DND-41 (cell line): Measurements from ENCODE around the gene KRTAP10-8.

ENCODE experiments used
- ATAC-seq: fragments of 200-7000 bp; cut with Tn5 transposase; 3 replicates; pipeline ENCODE4 v1.9.1; 2021; ENCODE audit warnings: low read depth; ENCODE audit not compliant: insufficient read depth
- DNase-seq: peaks from one replicate; pipeline ENCODE4 v3.0.0-alpha.2; 2020
- H2AFZ ChIP-seq: 2 replicates; pipeline ENCODE4 v1.6.0; 2012; ENCODE audit warnings: low read depth, low read length
- H3K27ac ChIP-seq: 2 replicates; pipeline ENCODE4 v1.5.1; 2012; ENCODE audit warnings: low read length, inconsistent platforms
- H3K27me3 ChIP-seq: fragments of 200-600 bp; sonication (generic); 2 replicates; pipeline ENCODE4 v1.6.0; 2012; ENCODE audit warnings: low read length, mild to moderate bottlenecking, inconsistent platforms; ENCODE audit not compliant: insufficient read depth, poor library complexity
- H3K36me3 ChIP-seq: 2 replicates; pipeline ENCODE4 v1.5.1; 2012; ENCODE audit warnings: low read length, inconsistent platforms; ENCODE audit not compliant: insufficient read depth
- H3K4me1 ChIP-seq: 2 replicates; pipeline ENCODE4 v1.5.1; 2012; ENCODE audit warnings: mild to moderate bottlenecking, low read length; ENCODE audit not compliant: insufficient read depth
- H3K4me2 ChIP-seq: 2 replicates; pipeline ENCODE4 v1.6.0; 2012; ENCODE audit warnings: mild to moderate bottlenecking, moderate library complexity, low read length, inconsistent platforms; ENCODE audit not compliant: insufficient read depth
- H3K4me3 ChIP-seq, 2 experiments: fragments of 200-600 bp in 1 of 2; shearing (Covaris generic) in 1 of 2; 2 replicates each; pipeline ENCODE4 v1.5.1; 2012 to 2016; ENCODE audit warnings: inconsistent platforms in 2 of 2, low read length in 2 of 2, mild to moderate bottlenecking in 2 of 2, low read depth in 1 of 2, moderate library complexity in 1 of 2
- H3K79me2 ChIP-seq: 2 replicates; pipeline ENCODE4 v1.6.0; 2012; ENCODE audit warnings: low read length, inconsistent platforms; ENCODE audit not compliant: insufficient read depth
- H3K9ac ChIP-seq: 2 replicates; pipeline ENCODE4 v1.6.0; 2012; ENCODE audit warnings: low read depth, mild to moderate bottlenecking, inconsistent platforms, low read length, moderate library complexity
- H3K9me3 ChIP-seq: 2 replicates; pipeline ENCODE4 v1.5.1; 2012; ENCODE audit warnings: low read length, moderate library complexity, mild to moderate bottlenecking, inconsistent platforms; ENCODE audit not compliant: insufficient read depth, severe bottlenecking
- H4K20me1 ChIP-seq: 2 replicates; pipeline ENCODE4 v1.6.0; 2012; ENCODE audit warnings: low read length; ENCODE audit not compliant: insufficient read depth
- EZH2 ChIP-seq: IDR thresholded peaks from 3 replicates; pipeline ENCODE4 v1.6.1; 2012; ENCODE audit warnings: borderline replicate concordance, low read depth, mild to moderate bottlenecking, moderate library complexity, low read length, inconsistent platforms; ENCODE audit not compliant: severe bottlenecking
- TF ChIP-seq, protein P1 (sequence below): IDR thresholded peaks from 2 replicates; pipeline ENCODE4 v1.5.1; 2012; ENCODE audit warnings: borderline replicate concordance, low read length, moderate library complexity, mild to moderate bottlenecking; ENCODE audit not compliant: poor library complexity, severe bottlenecking; ENCODE audit errors: extremely low read depth

The KRTAP10-8 gene

DNA sequence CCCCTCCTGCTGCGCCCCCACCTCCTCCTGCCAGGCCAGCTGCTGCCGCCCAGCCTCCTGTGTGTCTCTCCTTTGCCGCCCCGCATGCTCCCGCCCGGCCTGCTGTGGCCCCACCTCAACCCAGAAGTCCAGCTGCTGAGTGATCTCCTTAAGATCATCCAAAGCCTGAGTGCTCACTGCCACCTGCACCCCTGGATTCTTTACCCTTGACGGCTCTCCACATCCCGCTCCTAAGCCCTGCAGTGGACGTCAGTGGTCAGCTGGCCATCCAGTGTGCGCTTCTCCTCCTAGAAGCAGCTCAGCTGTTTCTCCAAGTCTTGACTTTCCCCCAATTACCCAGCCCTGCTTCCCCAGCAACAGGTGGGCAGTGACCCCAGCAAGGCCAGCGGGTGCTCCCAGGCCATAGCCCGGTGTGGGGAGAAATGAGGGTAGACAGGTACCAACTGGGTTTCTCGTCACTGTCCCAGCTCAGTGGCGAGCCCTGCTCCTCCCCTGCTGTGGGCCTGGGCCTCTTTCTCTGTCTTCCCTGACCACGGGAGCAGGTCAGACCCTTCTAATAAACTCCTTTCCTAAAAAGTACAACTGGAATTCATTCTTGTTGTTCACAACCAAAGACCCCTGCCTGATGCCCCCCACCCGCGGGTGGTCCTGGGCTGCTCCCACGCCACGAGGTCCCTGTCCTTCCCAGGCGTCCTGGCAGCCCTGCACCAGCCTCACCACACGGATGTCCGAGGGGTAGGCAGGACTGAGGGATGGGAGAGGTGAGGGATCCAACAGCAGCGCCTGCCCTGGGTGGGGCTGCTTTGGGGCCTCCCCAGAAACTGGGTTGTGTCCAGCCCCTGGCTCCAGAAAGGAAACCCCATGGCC lies 10.1 kb upstream of the KRTAP10-8 start:
- no peaks in the 10 kb centered on the region for H3K4me1 ChIP-seq
- H3K4me2 ChIP-seq, result no peak overlapping the region
- DNase-seq, result no peak
- H4K20me1 ChIP-seq, result no peaks in the 10 kb centered on the region
- no peak overlapping the region for H3K27ac ChIP-seq
- no peak overlapping the region for H3K9ac ChIP-seq
- no peak for ATAC-seq
- no peaks in the 10 kb centered on the region for H3K36me3 ChIP-seq
- TF ChIP-seq, protein P1, sequence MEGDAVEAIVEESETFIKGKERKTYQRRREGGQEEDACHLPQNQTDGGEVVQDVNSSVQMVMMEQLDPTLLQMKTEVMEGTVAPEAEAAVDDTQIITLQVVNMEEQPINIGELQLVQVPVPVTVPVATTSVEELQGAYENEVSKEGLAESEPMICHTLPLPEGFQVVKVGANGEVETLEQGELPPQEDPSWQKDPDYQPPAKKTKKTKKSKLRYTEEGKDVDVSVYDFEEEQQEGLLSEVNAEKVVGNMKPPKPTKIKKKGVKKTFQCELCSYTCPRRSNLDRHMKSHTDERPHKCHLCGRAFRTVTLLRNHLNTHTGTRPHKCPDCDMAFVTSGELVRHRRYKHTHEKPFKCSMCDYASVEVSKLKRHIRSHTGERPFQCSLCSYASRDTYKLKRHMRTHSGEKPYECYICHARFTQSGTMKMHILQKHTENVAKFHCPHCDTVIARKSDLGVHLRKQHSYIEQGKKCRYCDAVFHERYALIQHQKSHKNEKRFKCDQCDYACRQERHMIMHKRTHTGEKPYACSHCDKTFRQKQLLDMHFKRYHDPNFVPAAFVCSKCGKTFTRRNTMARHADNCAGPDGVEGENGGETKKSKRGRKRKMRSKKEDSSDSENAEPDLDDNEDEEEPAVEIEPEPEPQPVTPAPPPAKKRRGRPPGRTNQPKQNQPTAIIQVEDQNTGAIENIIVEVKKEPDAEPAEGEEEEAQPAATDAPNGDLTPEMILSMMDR, result no peak
- TF ChIP-seq EZH2, result no peak
- H3K27me3 ChIP-seq, result no peaks in the 10 kb centered on the region
- H3K9me3 ChIP-seq, result no peaks in the 10 kb centered on the region
- H3K79me2 ChIP-seq, result no peaks in the 10 kb centered on the region
- no peak overlapping the region for H3K4me3 ChIP-seq
- H2AFZ ChIP-seq, result no peak overlapping the region

DNA sequence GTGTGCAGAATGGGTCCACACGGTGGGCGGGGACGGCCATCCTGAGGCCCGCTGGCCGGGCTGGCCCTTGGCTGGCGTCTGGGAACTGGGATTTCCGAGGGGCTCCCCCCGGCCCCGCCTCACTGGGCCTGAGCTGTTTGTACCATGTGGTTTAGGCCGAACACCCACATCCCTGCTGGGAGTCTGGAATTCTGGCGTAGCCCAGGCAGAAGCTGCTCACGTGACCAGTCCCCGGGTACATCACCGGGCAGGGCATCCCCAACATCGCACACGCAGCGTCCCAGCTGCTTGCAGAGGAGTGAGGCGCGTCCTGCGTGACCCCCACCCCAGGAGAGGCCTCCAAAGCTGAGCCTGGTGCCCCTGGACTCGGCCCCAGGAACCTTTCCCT lies 9.4 kb upstream of the KRTAP10-8 start:
- ATAC-seq, result no peak

DNA sequence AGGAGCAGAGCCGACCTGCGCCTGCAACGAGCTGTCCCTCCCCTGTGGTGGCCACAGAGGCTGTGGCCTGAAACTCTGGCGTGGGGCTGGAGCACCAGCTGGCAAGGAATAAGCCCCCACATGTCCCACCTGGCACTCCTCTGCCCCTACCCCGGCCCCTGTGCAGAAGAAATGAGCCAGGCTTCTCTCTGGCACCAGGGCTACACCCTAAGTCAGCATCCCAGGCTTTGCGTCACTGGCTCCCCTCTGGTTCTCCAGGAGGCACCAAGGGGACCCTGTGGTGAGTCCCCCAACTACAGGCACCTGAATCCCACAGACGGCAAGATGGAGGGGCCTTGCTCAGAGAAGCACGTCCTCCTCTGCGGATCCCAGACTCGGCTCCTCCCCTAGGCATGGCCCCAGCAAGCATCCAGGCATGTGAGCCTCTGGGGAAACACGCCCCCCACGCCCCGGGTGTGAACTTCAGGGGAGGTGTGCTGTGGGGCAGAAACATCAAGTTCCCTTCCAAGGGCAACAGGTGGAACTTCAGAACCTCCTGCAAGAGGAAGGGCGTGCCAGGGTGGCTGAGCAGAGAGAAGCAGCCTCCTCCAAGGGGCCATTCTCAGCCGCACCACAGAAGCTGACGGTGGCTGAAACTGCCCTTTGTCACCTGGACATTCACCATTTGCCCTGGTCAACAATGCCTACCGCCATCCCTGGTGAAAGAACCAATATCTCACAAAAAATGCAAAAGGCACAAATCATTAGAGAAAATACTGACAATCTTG lies 8.6 kb upstream of the KRTAP10-8 start:
- ATAC-seq, result no peak
- no peak for TF ChIP-seq EZH2
- TF ChIP-seq, protein P1, result no peak
- Histone ChIP-seq H3K27me3 (no peaks in the 10 kb centered on the region), H4K20me1 (no peaks in the 10 kb centered on the region), H3K9me3 (no peaks in the 10 kb centered on the region), H2AFZ (no peak overlapping the region), H3K4me3 (no peak overlapping the region), H3K4me1 (no peaks in the 10 kb centered on the region), H3K36me3 (no peaks in the 10 kb centered on the region), H3K9ac (no peak overlapping the region), H3K79me2 (no peaks in the 10 kb centered on the region), H3K4me2 (no peak overlapping the region), H3K27ac (no peak overlapping the region)
- no peak for DNase-seq

More for the DNA sequence above, 9.4 kb upstream of the KRTAP10-8 start:
- DNase-seq, result no peak
- H3K36me3 ChIP-seq, result no peaks in the 10 kb centered on the region
- no peak overlapping the region for H3K27ac ChIP-seq
- TF ChIP-seq EZH2, result no peak
- TF ChIP-seq, protein P1, result no peak
- no peak overlapping the region for H3K4me3 ChIP-seq
- H4K20me1 ChIP-seq, result no peaks in the 10 kb centered on the region
- H3K4me2 ChIP-seq, result no peak overlapping the region
- no peaks in the 10 kb centered on the region for H3K4me1 ChIP-seq
- H2AFZ ChIP-seq, result no peak overlapping the region
- no peaks in the 10 kb centered on the region for H3K79me2 ChIP-seq
- H3K9ac ChIP-seq, result no peak overlapping the region
- H3K27me3 ChIP-seq, result no peaks in the 10 kb centered on the region
- H3K9me3 ChIP-seq, result no peaks in the 10 kb centered on the region
